DND-41 (cell line): Measurements from ENCODE around the gene DOCK8.

Experiments used
- ATAC-seq: fragments of 200-7000 bp; cut with Tn5 transposase; 3 replicates; pipeline ENCODE4 v1.9.1; 2021; ENCODE audit warnings: low read depth; ENCODE audit not compliant: insufficient read depth
- DNase-seq: peaks from one replicate; pipeline ENCODE4 v3.0.0-alpha.2; 2020
- H2AFZ ChIP-seq: 2 replicates; pipeline ENCODE4 v1.6.0; 2012; ENCODE audit warnings: low read depth, low read length
- H3K27ac ChIP-seq: 2 replicates; pipeline ENCODE4 v1.5.1; 2012; ENCODE audit warnings: low read length, inconsistent platforms
- H3K27me3 ChIP-seq: fragments of 200-600 bp; sonication (generic); 2 replicates; pipeline ENCODE4 v1.6.0; 2012; ENCODE audit warnings: low read length, mild to moderate bottlenecking, inconsistent platforms; ENCODE audit not compliant: insufficient read depth, poor library complexity
- H3K36me3 ChIP-seq: 2 replicates; pipeline ENCODE4 v1.5.1; 2012; ENCODE audit warnings: low read length, inconsistent platforms; ENCODE audit not compliant: insufficient read depth
- H3K4me1 ChIP-seq: 2 replicates; pipeline ENCODE4 v1.5.1; 2012; ENCODE audit warnings: mild to moderate bottlenecking, low read length; ENCODE audit not compliant: insufficient read depth
- H3K4me2 ChIP-seq: 2 replicates; pipeline ENCODE4 v1.6.0; 2012; ENCODE audit warnings: mild to moderate bottlenecking, moderate library complexity, low read length, inconsistent platforms; ENCODE audit not compliant: insufficient read depth
- H3K4me3 ChIP-seq, 2 experiments: fragments of 200-600 bp in 1 of 2; shearing (Covaris generic) in 1 of 2; 2 replicates each; pipeline ENCODE4 v1.5.1; 2012 to 2016; ENCODE audit warnings: inconsistent platforms in 2 of 2, low read length in 2 of 2, mild to moderate bottlenecking in 2 of 2, low read depth in 1 of 2, moderate library complexity in 1 of 2
- H3K79me2 ChIP-seq: 2 replicates; pipeline ENCODE4 v1.6.0; 2012; ENCODE audit warnings: low read length, inconsistent platforms; ENCODE audit not compliant: insufficient read depth
- H3K9ac ChIP-seq: 2 replicates; pipeline ENCODE4 v1.6.0; 2012; ENCODE audit warnings: low read depth, mild to moderate bottlenecking, inconsistent platforms, low read length, moderate library complexity
- H3K9me3 ChIP-seq: 2 replicates; pipeline ENCODE4 v1.5.1; 2012; ENCODE audit warnings: low read length, moderate library complexity, mild to moderate bottlenecking, inconsistent platforms; ENCODE audit not compliant: insufficient read depth, severe bottlenecking
- H4K20me1 ChIP-seq: 2 replicates; pipeline ENCODE4 v1.6.0; 2012; ENCODE audit warnings: low read length; ENCODE audit not compliant: insufficient read depth
- EZH2 ChIP-seq: IDR thresholded peaks from 3 replicates; pipeline ENCODE4 v1.6.1; 2012; ENCODE audit warnings: borderline replicate concordance, low read depth, mild to moderate bottlenecking, moderate library complexity, low read length, inconsistent platforms; ENCODE audit not compliant: severe bottlenecking
- TF ChIP-seq, protein P1 (sequence below): IDR thresholded peaks from 2 replicates; pipeline ENCODE4 v1.5.1; 2012; ENCODE audit warnings: borderline replicate concordance, low read length, moderate library complexity, mild to moderate bottlenecking; ENCODE audit not compliant: poor library complexity, severe bottlenecking; ENCODE audit errors: extremely low read depth

DOCK8 gene

DNA sequence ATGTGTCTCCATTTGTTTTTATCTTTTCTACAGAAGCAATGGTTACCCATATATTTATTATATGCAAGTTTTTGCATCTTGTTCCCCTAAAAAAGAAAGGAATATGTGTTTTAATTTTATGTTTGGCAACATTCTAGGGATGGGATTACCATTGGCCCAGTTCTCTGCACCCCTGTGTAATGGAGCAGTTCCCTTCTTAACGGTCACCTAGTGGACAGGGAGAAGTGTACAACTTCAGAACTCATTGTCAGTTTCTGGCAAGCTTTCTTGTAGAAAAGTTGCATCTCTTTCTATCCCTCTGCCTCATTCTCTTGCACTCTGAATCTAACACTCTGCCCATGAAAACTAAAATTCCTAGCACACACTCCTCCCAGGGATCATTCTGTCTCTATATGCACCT is 78.2 kb downstream of the DOCK8 start:
- DNase-seq (no peak), ATAC-seq (no peak)
- Histone ChIP-seq H3K27me3 (no peaks in the 10 kb centered on the region), H3K79me2 (peaks cover 36% of the 10 kb centered on the region; the same call in 1 of the 2 replicates), H3K4me3 (no peak overlapping the region), H3K9me3 (no peaks in the 10 kb centered on the region), H3K4me2 (no peak overlapping the region), H3K36me3 (peaks cover 86% of the 10 kb centered on the region), H3K4me1 (no peaks in the 10 kb centered on the region), H2AFZ (no peak overlapping the region), H3K9ac (no peak overlapping the region), H3K27ac (no peak overlapping the region), H4K20me1 (peaks cover 4% of the 10 kb centered on the region; the same call in 1 of the 2 replicates)
- no peak for TF ChIP-seq EZH2
- TF ChIP-seq, protein P1, sequence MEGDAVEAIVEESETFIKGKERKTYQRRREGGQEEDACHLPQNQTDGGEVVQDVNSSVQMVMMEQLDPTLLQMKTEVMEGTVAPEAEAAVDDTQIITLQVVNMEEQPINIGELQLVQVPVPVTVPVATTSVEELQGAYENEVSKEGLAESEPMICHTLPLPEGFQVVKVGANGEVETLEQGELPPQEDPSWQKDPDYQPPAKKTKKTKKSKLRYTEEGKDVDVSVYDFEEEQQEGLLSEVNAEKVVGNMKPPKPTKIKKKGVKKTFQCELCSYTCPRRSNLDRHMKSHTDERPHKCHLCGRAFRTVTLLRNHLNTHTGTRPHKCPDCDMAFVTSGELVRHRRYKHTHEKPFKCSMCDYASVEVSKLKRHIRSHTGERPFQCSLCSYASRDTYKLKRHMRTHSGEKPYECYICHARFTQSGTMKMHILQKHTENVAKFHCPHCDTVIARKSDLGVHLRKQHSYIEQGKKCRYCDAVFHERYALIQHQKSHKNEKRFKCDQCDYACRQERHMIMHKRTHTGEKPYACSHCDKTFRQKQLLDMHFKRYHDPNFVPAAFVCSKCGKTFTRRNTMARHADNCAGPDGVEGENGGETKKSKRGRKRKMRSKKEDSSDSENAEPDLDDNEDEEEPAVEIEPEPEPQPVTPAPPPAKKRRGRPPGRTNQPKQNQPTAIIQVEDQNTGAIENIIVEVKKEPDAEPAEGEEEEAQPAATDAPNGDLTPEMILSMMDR = no peak

DNA sequence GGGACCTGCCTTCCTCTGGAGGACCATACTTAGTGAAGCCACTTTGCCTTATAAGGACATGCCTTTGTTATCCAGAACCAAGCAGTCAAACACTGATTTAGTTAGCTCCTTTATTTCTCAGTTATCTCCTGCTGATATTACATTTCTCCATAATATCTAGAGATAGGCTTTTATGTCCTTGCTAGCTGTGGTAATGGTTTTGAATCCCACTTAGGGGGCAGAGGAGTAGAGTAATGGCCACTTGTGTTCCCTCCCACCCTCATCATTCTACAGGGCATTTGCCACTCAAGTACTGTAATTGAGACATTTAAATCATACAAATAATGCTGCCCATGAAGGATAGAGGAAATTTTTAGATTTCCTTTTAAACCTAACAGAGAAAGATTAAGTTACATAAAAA is 80.9 kb downstream of the DOCK8 start:
- Histone ChIP-seq H2AFZ (no peak overlapping the region), H3K9ac (no peak overlapping the region), H3K27me3 (no peaks in the 10 kb centered on the region), H3K36me3 (peaks cover 85% of the 10 kb centered on the region), H3K4me3 (no peak overlapping the region), H3K4me2 (no peak overlapping the region), H4K20me1 (peaks cover 4% of the 10 kb centered on the region; the same call in 1 of the 2 replicates), H3K4me1 (no peaks in the 10 kb centered on the region), H3K9me3 (no peaks in the 10 kb centered on the region), H3K27ac (no peak overlapping the region), H3K79me2 (peaks cover 39% of the 10 kb centered on the region; the same call in 1 of the 2 replicates)
- no peak for ATAC-seq
- DNase-seq = no peak
- TF ChIP-seq, protein P1 = no peak
- TF ChIP-seq EZH2 = no peak

DNA sequence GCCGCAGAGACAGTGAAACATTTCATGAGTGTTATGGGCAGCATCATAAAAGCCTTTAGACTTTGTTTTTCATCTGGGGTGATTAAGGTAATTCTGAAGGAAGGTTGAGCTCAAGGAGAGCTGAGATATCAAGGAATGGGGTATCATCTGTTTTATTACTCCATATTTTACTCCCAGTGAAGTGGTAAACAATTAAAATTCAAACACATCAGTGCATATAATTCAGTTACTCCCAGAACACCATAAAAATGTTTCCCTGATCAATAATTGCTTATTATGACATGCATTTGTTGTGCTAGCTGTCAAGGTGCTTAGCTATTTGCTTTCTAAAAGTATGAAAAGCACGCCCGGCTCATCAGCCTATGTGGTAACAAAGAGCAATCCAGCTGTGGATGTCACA is 81.7 kb downstream of the DOCK8 start:
- DNase-seq (no peak), ATAC-seq (no peak)
- Histone ChIP-seq H3K4me2 (no peak overlapping the region), H3K36me3 (peaks cover 85% of the 10 kb centered on the region), H3K4me3 (no peak overlapping the region), H3K79me2 (peaks cover 39% of the 10 kb centered on the region; the same call in 1 of the 2 replicates), H3K9me3 (no peaks in the 10 kb centered on the region), H3K27me3 (no peaks in the 10 kb centered on the region), H2AFZ (no peak overlapping the region), H4K20me1 (peaks cover 4% of the 10 kb centered on the region; the same call in 1 of the 2 replicates), H3K9ac (no peak overlapping the region), H3K27ac (no peak overlapping the region), H3K4me1 (no peaks in the 10 kb centered on the region)
- TF ChIP-seq EZH2 = no peak
- TF ChIP-seq, protein P1 = no peak
